HK-2 (cell line): ENCODE results near the gene MCM5.
"Not testable (repeated sequence)": the region's sequence is repeated elsewhere in the genome, so short reads cannot be mapped to it uniquely, and the experiment has no call there.

Experiments
- DNase-seq: peaks from one replicate; pipeline ENCODE4 v3.0.0-alpha.2; 2018; ENCODE audit not compliant: unreplicated experiment

Gene MCM5

GRCh38 chr22:35379146-35379993 lies 20.6 kb upstream of the MCM5 start:
- no peak for DNase-seq

- DNase-seq: no peak
These were observed 19.9 kb upstream of the MCM5 start for GRCh38 chr22:35380013-35380412.

- DNase-seq: peak; percentile 88
These were observed 19.2 kb upstream of the MCM5 start, which contains the start of gene HMOX1 for GRCh38 chr22:35380537-35381423. HMOX1 (plus strand) TSS chr22:35381096; CDS start chr22:35381174, 78 bp downstream.

- DNase-seq: no peak
These were observed 18.4 kb upstream of the MCM5 start for GRCh38 chr22:35381424-35382009.

- DNase-seq: no peak
These were observed 16.3 kb upstream of the MCM5 start for GRCh38 chr22:35383679-35384071.

- DNase-seq: no peak
These were observed 15.4 kb upstream of the MCM5 start for GRCh38 chr22:35384527-35384926.

- no peak for DNase-seq
These were observed 14.9 kb upstream of the MCM5 start for GRCh38 chr22:35384975-35385588.

GRCh38 chr22:35386670-35387288 lies 13.2 kb upstream of the MCM5 start:
- no peak for DNase-seq

- DNase-seq: no peak
These were observed 9.0 kb upstream of the MCM5 start for GRCh38 chr22:35390933-35391332.

- no peak for DNase-seq
These were observed 7.6 kb upstream of the MCM5 start for GRCh38 chr22:35392357-35392756.

GRCh38 chr22:35393116-35394010 lies 6.6 kb upstream of the MCM5 start:
- no peak for DNase-seq

- no peak for DNase-seq
These were observed 6.0 kb upstream of the MCM5 start for GRCh38 chr22:35394011-35394312.

- no peak for DNase-seq
These were observed 5.0 kb upstream of the MCM5 start for GRCh38 chr22:35394810-35395563.

GRCh38 chr22:35396622-35397021 lies 3.3 kb upstream of the MCM5 start:
- not testable (repeated sequence) for DNase-seq

GRCh38 chr22:35397095-35397904 lies 2.6 kb upstream of the MCM5 start:
- peak; percentile 39 for DNase-seq

GRCh38 chr22:35398591-35398973 lies 1.4 kb upstream of the MCM5 start:
- no peak for DNase-seq

- no peak for DNase-seq
These were observed 744 bp upstream of the MCM5 start for GRCh38 chr22:35399114-35399677.

- DNase-seq: no peak
These were observed 506 bp downstream of the MCM5 start for GRCh38 chr22:35400501-35400790.

- DNase-seq: no peak
These were observed 1.9 kb downstream of the MCM5 start for GRCh38 chr22:35401863-35402262.
